Fibroblast of peridontal ligament (primary cell): ENCODE results near the gene COLEC12.

Experiments used
- DNase-seq: peaks from one replicate; pipeline ENCODE4 v3.0.0-alpha.2; 2010; ENCODE audit errors: extremely low read depth

Gene COLEC12

GRCh38 chr18:362311-363290, 137.9 kb downstream of the COLEC12 start:
- DNase-seq = peak; percentile 82

GRCh38 chr18:361941-362310, 138.6 kb downstream of the COLEC12 start:
- peak; percentile 98 for DNase-seq

DNA sequence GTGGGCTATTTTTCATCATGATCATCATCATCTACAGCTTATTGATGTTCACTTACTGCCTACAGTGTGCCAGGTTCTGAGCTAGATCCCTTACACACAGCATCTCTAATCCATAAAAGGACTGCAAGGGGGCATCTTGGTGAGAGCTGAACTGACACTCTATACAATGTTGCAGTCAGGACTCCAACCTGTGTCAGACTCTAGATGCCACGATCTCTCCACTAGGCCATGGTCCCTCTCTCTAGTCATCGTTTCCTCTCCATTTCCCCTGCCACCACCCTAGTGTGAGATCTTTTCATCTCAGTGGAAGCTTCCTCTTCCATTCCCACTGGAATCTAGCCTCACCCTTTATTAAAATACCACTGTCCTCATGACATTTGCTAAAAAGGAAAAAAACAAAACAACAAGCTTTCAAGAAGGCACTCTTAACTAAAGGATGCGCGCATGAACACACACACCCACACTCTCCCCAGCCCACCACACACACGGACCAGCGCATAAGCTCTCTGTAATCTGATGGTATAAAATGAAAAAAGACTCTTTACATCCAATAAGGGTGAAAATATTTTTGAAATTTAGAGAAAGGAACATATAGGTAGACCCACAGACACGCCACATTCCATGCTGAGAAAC, 139.3 kb downstream of the COLEC12 start:
- DNase-seq = no peak

- no peak for DNase-seq
These were observed 139.8 kb downstream of the COLEC12 start for GRCh38 chr18:360676-361075.

GRCh38 chr18:356778-357177, 143.7 kb downstream of the COLEC12 start:
- DNase-seq = peak; percentile 77

GRCh38 chr18:355678-356077, 144.8 kb downstream of the COLEC12 start:
- no peak for DNase-seq

- peak; percentile 70 for DNase-seq
These were observed 146.0 kb downstream of the COLEC12 start for GRCh38 chr18:354471-354870.

GRCh38 chr18:354003-354402, 146.5 kb downstream of the COLEC12 start:
- no peak for DNase-seq

DNA sequence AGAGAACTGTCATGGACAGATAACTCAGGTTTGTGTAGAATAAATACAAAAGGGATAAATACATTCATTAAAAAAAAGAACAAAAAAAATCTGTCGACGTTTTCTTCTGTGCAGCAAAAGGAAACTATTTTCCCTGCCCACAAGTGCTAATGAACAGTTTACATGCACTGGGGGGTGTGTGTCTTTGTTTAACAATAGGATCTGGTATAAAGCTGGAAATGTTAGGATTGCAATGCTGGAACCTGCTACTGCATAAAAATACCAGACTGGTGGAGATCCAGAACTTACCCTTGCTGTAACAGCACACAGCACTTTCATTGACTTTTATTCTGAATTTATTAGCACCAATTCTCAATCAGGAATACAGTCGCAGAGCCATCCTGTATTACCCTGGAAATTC, 148.1 kb downstream of the COLEC12 start:
- no peak for DNase-seq

DNA sequence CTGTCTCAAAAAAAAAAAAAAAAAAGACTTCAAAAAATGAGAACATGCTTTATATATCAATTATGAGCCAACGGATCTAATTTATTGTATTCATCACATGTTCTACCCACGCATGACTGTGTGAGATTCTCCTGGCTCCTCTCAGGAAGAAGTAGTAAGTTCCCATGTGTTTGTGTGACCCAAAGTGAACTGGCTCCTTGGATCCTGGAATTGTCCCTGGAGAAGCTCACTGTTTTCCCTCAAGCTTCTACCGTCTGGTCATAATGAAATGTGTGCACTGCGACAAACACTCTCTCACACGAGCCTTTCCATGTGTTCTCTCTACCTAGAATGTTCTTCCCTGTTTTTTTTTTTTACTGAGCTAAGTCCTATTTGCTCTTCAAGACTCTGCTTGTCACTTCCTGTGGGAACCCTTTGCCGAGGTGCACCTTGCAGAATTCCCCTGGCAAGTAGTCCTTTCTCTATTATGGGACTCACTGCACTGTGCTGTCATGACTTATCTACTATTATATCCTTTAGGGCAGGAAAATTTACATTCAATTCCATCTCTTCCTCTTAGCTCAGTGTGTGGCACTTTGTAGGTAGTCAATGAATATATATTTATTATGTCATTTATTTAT, 149.4 kb downstream of the COLEC12 start:
- DNase-seq = no peak

DNA sequence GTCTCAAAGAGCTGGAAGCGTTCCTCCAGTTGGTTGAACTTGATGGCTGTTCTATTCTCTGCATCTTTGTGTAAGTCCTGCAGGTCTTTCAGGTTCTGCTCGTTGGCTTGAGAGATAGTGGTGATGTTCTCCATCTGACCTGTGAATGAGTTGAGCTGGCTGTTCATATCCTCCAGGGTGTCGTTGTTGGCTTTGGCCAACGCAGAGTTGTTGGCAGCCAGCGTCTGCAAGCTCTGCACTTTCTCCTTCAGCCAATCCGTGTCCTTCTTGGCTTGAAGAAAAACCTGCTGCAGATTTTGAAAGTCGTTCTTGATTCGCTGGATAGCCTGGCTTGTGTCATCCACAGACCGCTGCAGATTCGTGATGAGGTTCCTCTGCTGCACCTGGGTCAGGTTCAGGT, 153.9 kb downstream of the COLEC12 start:
- DNase-seq = no peak

DNA sequence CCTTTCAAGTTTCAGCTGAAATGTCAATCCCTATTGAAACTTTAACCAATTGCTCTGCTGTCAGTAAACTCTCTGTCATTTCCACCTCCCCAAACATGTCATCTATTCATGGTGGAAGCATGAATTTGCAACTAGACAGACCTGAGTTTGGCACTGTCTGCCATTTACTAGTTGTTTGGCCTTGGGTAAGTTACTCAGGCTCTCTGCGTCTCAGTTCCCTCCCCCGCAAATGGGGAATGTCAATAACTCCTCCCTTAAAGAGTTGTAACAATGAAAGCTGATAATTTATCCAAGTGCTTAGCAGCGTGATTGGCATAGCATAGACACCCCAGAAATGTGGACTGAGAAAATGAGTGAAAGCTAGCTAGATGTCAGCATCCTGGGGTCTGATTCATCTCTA, 159.4 kb downstream of the COLEC12 start:
- no peak for DNase-seq

GRCh38 chr18:340044-340443, 160.5 kb downstream of the COLEC12 start:
- no peak for DNase-seq

DNA sequence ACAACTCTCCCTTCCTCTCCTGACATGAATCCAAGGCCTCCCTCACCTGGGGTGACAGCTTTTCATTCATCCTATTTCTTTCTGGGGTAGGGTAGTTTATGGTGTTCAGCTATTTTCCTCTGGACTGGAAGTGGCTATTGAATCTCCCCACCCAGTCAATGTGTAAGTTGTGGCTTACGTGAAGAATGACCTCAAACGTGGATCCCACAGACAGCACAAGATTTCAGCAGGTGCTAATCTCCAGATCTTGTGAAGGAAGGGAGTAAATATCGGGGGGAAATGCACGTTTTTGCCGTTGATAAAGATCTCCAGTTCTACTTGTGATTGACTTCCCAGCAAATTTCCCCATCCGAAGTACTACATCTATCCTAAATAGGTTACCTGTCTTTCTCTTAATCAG, 161.3 kb downstream of the COLEC12 start:
- DNase-seq = no peak

- DNase-seq = no peak
These were observed 163.8 kb downstream of the COLEC12 start for GRCh38 chr18:336713-337112.

DNA sequence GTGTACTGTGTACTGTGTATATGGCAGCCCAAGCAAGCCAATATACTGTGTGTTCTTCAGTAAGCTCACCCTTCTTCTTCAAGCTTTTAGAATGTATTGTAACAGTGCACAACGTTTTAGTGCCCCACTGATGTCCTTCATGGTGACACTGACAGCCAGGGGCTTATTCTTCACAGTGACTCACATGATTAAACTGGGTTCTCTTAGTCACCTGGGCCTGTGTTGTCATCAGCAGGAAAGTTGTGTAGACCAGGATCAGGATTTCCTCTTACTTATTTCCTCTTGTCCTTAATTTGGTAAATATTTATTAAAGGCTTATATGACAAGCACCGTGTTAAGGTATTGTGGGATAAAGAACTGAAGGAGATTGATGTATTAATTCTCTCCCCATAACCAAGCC, 164.8 kb downstream of the COLEC12 start:
- DNase-seq = no peak

- no peak for DNase-seq
These were observed 165.8 kb downstream of the COLEC12 start for GRCh38 chr18:334575-335132.

- DNase-seq = peak; percentile 90
These were observed 167.6 kb downstream of the COLEC12 start for GRCh38 chr18:332721-333510.

DNA sequence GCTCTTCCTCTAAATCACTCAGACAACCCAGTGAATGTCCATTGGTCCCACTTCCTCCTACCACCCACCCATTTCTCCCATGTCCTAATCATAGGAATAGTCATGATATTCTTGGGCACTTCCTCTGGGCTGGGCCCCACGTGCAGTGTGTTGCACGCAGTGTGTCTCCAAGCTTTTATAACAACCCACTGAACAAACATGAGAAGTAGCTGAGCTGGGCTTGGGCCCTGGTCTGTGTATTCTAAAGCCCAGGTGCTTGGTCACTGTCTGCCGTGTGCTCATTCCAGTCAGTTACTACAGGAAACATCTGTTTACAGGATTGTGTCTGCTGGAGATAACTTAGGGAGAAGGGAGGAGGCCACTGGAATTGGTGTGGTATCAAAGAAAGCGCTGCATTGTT, 168.5 kb downstream of the COLEC12 start:
- no peak for DNase-seq

GRCh38 chr18:331221-331821, 169.2 kb downstream of the COLEC12 start:
- DNase-seq = peak; percentile 96

DNA sequence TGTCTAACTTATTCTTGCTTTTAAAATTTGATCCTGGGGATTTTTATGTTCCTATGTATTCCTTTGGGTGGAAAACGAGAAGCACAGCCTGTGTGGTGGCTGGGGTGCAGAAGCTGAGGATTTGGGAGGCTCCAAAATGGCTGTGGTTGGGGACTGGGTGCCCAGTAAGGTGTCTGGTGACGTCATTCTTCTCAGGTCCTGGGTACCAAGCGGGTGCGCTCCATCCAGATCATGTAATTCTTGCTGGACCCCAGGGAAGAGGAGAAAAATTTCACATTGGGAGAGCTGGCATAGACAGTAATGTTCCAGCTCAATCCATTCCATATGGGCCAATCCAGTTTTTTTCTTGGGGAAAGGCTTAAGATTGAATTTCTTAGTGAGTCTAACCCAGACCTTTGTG, 171.6 kb downstream of the COLEC12 start:
- no peak for DNase-seq
